ENCODE results near the gene POF1B. TPM values are rescaled to one million over a fixed set of nuclear protein-coding genes. Genes with fewer than 3 reads are reported as not detected.
"Not testable (repeated sequence)": the region's sequence is repeated elsewhere in the genome, so short reads cannot be mapped to it uniquely, and the experiment has no call there.

POF1B gene
- total RNA-seq, 1 donor from 2014 or later: 4.7 TPM

GRCh38 chrX:85345523-85345922, 33.9 kb downstream of the POF1B start:
- no peak for TF ChIP-seq CTCF (IDR thresholded peaks at IDR 0.05; ENCODE audit: borderline replicate concordance)
- H3K4me1 ChIP-seq: no peaks in the 10 kb centered on the region
- intact Hi-C loops (cut with micrococcal nuclease): no loop called here

GRCh38 chrX:85327060-85327333, 52.5 kb downstream of the POF1B start:
- DNase-seq: no peak
- no peak overlapping the region for H3K27ac ChIP-seq (replicated peaks)
- no peak overlapping the region for H3K4me3 ChIP-seq
- no peaks in the 10 kb centered on the region for H3K36me3 ChIP-seq
- H3K4me1 ChIP-seq: no peaks in the 10 kb centered on the region
- no peak for TF ChIP-seq CTCF (IDR thresholded peaks at IDR 0.05; ENCODE audit: borderline replicate concordance)
- intact Hi-C loops (cut with micrococcal nuclease): no loop called here
- H3K27me3 ChIP-seq (ENCODE audit: low read depth): no peaks in the 10 kb centered on the region
- no peaks in the 10 kb centered on the region for H3K9me3 ChIP-seq (replicated peaks)

More at GRCh38 chrX:85345523-85345922, 33.9 kb downstream of the POF1B start:
- no peaks in the 10 kb centered on the region for H3K36me3 ChIP-seq
- H3K9me3 ChIP-seq (replicated peaks): no peaks in the 10 kb centered on the region
- no peak overlapping the region for H3K4me3 ChIP-seq
- no peaks in the 10 kb centered on the region for H3K27me3 ChIP-seq (ENCODE audit: low read depth)
- DNase-seq: no peak
- no peak overlapping the region for H3K27ac ChIP-seq (replicated peaks)

GRCh38 chrX:85326234-85327059, 53.0 kb downstream of the POF1B start:
- Histone ChIP-seq H3K27me3 (ENCODE audit: low read depth) (no peaks in the 10 kb centered on the region), H3K27ac (replicated peaks) (no peak overlapping the region), H3K4me1 (no peaks in the 10 kb centered on the region), H3K4me3 (no peak overlapping the region), H3K9me3 (replicated peaks) (no peaks in the 10 kb centered on the region), H3K36me3 (no peaks in the 10 kb centered on the region)
- DNase-seq: no peak
- intact Hi-C loops (cut with micrococcal nuclease): no loop called here
- TF ChIP-seq CTCF (IDR thresholded peaks at IDR 0.05; ENCODE audit: borderline replicate concordance): no peak

GRCh38 chrX:85311348-85311747, 68.1 kb downstream of the POF1B start:
- H3K36me3 ChIP-seq; H3K27ac ChIP-seq (replicated peaks); H3K27me3 ChIP-seq (ENCODE audit: low read depth); H3K9me3 ChIP-seq (replicated peaks); H3K4me1 ChIP-seq; H3K4me3 ChIP-seq; intact Hi-C loops (cut with micrococcal nuclease); DNase-seq: not testable (repeated sequence)

GRCh38 chrX:85309717-85310116, 69.7 kb downstream of the POF1B start:
- Histone ChIP-seq H3K27ac (replicated peaks) (no peak overlapping the region), H3K27me3 (ENCODE audit: low read depth) (no peaks in the 10 kb centered on the region), H3K4me3 (no peak overlapping the region), H3K4me1 (no peaks in the 10 kb centered on the region), H3K9me3 (replicated peaks) (no peaks in the 10 kb centered on the region), H3K36me3 (no peaks in the 10 kb centered on the region)
- intact Hi-C loops (cut with micrococcal nuclease): no loop called here
- DNase-seq: no peak
- TF ChIP-seq CTCF (IDR thresholded peaks at IDR 0.05; ENCODE audit: borderline replicate concordance): no peak

GRCh38 chrX:85303544-85303943, 75.9 kb downstream of the POF1B start:
- intact Hi-C loops (cut with micrococcal nuclease): no loop called here
- no peak for TF ChIP-seq CTCF (IDR thresholded peaks at IDR 0.05; ENCODE audit: borderline replicate concordance)
- Histone ChIP-seq H3K27ac (replicated peaks) (no peak overlapping the region), H3K36me3 (no peaks in the 10 kb centered on the region), H3K27me3 (ENCODE audit: low read depth) (no peaks in the 10 kb centered on the region), H3K4me1 (no peaks in the 10 kb centered on the region), H3K4me3 (no peak overlapping the region), H3K9me3 (replicated peaks) (no peaks in the 10 kb centered on the region)
- DNase-seq: no peak

Data from left ventricle myocardium inferior (tissue), 1 donor.